GM12874 (cell line): ENCODE measurements around the gene C1GALT1.

Experiments
- CTCF ChIP-seq: IDR thresholded peaks from 2 replicates; pipeline ENCODE4 v1.5.1; 2011; ENCODE audit warnings: low read depth, mild to moderate bottlenecking, control low read depth, low read length, moderate library complexity; ENCODE audit not compliant: insufficient read depth

Gene C1GALT1

DNA sequence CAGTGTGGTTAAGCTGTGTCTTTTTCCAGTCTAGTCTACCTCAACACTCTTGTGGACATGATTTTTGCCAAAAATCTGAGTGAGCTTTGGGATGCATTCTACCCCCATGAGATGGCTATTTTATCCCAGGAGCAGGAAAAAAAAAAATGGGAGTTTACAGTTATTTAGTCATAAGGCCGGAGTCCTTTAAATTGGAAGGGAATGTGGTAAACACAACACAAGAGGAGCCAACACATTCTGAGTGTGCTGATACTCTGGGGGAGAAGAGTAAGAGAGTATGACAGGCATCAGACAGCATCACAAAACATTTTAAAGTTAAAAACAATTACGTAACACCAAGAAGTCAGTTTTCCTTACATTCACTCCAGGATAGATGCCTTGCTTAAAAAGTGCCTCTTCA lies 46.1 kb downstream of the C1GALT1 start:
- no peak for TF ChIP-seq CTCF

GRCh38 chr7:7228967-7229366 lies 46.6 kb downstream of the C1GALT1 start:
- no peak for TF ChIP-seq CTCF

- no peak for TF ChIP-seq CTCF
These were observed 48.7 kb downstream of the C1GALT1 start for GRCh38 chr7:7231000-7231399.

GRCh38 chr7:7231865-7232264 lies 49.5 kb downstream of the C1GALT1 start:
- TF ChIP-seq CTCF: no peak

DNA sequence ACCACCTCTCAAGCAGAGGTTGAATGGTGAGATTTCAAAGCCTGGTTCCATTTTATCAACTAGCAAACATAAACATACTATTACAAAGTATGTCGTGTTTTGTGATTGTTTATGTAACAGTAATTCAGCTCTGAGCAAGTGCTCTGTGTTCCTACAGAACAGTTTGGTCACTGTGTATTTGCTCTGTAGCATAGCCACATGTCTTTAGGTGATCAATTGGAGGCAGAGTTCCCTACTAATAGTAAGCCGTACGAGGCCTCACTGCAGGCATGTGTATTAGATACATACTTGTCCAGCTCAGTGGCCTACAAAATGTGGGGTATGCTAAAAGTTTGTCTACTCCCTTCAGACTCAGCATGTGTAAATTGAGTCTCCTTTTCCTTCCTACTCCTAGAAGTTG lies 53.0 kb downstream of the C1GALT1 start:
- TF ChIP-seq CTCF: no peak

- no peak for TF ChIP-seq CTCF
These were observed 53.7 kb downstream of the C1GALT1 start for GRCh38 chr7:7236041-7236440.

DNA sequence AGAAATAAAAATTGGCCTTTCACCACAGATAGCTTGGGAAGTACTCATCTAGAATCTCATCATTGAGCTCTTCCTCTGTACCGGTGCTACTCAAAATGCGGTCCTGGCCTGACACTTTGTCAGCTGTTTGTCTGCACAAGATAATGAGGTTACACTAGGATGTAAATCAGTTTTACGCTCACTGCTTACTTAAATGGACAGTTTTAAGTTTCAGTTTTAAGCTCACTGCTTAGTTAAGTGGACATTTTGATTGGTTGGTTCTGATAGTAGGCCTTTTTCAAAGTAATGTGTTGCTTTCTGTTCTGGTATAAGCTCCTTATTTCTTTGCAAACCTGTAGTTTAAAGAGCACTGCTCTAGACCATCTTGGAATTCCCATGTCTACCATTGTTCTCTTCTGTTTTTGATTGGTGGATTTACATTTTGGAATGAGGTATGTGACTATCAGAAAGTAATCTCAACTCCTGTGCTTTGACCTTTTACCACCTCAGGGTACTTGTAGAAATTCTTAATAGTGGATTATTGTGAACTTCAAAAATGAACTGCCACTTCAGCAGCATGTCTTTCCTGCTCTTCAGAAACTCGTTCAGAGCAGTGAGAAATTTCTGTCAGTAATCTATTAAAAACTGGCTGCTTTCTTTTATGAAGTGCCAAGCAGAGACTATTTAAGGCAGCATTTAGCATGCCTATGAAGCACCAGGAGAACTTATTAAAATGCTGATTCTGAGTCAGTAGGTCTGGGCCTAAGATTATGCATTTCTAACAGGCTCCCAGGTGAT lies 55.0 kb downstream of the C1GALT1 start:
- TF ChIP-seq CTCF: no peak
